IPS-18c (cell line): ENCODE measurements around the gene MYRF.

Source experiments
- H3K4me3 ChIP-seq: 2 replicates; pipeline ENCODE4 v1.7.0; 2013; ENCODE audit warnings: low read depth, mild to moderate bottlenecking, low read length, moderate library complexity; ENCODE audit not compliant: insufficient read depth
- H3K9me3 ChIP-seq: one replicate; pipeline ENCODE4 v1.6.1; 2013; ENCODE audit warnings: mild to moderate bottlenecking, low read length, moderate library complexity; ENCODE audit not compliant: control insufficient read depth, insufficient read depth

The MYRF gene

DNA sequence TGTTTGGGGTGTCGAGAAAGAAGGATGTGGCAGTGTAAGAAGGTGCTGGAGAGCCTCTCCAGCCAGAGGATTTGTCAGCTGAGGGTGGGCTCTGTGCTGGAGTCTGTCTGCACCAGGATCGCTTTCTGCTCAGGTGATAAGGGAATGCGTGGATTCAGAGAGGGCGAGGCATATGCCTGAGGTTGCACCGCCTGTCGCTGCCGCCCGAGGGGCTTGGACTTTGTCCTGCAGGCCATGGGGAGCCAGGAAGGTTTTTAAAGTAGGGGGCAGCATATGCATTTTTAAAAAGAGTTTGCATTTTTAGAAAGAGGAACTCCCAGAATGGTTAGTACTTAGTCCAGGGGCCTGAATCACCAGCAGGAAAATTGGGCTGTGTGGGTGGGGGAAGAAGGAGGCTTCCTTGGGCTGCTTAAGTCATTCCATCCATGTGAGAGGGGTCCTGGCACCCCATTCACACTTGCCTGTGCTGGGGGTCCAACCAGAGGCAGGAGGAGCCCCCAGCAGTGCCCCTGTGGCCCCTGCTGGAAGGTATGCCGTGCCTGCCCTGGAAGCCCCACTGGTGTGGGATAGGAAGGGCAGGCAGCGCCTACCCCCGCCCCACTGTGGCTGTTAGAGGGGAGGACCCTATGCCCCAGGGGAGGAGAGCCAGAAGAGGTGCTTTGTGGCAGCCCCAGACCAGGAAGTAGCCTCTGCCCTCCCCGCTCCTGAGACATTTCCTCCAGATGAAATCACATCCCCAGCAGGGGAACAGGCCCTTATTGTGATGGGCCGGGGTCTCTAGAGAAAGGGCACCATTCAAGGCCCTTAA lies 35.8 kb upstream of the MYRF start:
- Histone ChIP-seq H3K9me3 (no peaks in the 10 kb centered on the region), H3K4me3 (no peak overlapping the region)

DNA sequence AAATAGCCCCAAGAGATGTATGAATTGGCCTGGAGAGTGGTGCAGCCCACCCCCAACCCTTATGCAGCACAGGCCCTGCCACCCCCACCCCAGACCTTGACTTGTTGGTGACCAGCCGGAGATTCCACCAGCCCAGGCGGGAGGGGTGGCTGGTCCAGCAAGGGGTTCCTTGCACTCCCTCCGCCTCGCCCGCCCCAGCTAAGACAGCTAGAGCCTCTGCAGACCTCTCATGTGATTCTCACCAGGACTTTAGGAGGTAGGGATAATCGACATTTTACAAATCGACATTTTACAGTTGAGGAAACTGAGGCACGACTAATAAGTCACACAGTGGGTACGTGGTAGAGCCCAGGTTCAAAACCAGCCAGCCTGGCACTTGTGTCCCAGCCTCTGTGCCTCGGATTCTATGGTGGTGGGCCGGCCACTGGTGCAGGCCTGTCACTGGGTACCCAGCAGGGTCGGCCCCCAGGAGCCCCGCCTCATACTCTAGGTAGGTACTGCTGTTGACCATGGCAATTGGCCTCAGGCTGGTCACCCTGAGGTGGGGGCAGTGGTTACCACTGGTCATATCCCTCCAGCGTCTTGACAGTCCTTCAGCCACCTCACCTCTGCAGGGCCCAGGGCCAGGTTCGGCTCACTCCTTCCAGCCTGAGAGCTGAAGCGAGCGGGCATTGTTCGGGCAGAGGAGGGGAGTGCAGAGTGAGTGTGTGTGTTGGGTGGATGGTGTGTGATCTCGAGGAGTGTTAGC lies 35.0 kb upstream of the MYRF start:
- Histone ChIP-seq H3K9me3 (no peaks in the 10 kb centered on the region), H3K4me3 (peak overlapping the region; percentile 0; the same call in 1 of the 2 replicates)

DNA sequence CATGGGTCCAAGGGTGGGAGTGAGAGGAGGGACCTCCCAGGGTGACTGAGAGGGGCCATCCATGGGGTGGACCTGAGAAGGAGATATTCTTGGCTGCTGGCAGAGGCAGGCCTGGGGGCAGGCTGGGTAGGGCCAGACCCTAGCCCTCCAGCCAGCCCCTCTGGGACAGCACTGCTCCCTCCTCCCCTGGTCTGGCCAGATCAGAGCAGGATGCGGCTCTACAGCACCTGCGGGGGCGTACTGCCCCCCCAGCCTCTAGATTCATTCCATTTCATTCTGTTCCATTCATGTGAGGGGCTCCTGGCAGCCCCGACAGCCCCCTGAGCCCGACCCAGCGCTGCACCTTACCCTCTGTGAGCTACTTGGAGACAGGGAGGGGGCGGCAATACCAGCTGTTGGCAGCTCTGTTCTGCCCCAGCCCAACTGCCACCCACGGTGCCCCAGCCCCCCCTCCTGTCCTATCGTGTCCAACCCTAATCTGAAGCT lies 34.3 kb upstream of the MYRF start:
- Histone ChIP-seq H3K4me3 (peak overlapping the region; percentile 0; the same call in 1 of the 2 replicates), H3K9me3 (no peaks in the 10 kb centered on the region)

DNA sequence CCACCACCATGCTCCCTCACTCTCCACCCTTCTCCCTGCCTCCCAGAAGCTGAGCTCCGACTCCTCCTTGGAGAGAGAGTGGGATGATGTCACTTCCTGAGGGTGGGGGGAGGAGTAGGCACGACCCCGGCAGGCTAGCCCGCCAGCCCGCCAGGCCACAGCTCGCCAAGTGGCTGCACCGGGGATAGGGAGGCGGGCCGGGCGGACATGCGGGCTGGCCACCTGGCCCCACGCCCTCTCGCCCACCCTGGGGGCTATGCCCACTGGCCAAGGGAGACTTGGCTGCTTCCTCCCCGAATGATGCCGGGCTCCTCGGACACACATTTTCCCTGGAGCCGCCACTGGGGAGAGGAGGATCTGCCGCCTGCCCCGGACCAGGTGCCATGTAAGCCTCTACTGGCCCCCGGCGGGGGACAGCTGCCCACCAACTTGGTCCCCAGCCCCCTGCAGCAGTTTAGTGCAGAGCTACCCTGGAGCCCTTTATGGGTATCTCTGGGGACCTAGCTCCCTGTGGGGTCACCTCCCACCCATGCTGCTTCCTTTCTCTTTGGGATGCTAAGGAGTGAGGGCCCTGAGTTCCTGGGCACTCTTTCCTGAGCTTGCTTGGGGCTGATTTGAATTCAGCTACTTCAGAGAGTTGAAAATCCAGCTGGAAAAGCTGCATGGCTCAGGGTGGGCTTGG lies 33.7 kb upstream of the MYRF start:
- H3K4me3 ChIP-seq = peak overlapping the region; percentile 47

DNA sequence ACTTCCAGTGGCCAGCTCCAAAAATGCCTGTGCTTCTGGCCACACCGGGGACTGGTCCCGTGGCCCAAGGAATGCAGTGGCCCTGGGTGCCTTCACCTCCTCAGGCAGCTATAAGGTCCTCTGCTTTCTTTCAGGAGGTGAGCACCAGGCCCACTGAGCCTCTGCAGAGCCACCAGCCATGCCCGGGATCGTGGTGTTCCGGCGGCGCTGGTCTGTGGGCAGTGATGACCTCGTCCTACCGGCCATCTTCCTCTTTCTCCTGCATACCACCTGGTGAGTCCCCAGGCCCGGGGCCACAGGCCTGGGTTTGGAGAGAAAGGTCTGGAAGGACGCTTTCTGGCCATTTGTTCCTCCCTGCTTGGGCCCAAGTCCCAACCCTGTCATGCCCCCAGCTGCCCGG lies 32.5 kb upstream of the MYRF start:
- Histone ChIP-seq H3K4me3 (no peak overlapping the region), H3K9me3 (peaks cover 3% of the 10 kb centered on the region)

More for the DNA sequence above, 33.7 kb upstream of the MYRF start:
- no peaks in the 10 kb centered on the region for H3K9me3 ChIP-seq

DNA sequence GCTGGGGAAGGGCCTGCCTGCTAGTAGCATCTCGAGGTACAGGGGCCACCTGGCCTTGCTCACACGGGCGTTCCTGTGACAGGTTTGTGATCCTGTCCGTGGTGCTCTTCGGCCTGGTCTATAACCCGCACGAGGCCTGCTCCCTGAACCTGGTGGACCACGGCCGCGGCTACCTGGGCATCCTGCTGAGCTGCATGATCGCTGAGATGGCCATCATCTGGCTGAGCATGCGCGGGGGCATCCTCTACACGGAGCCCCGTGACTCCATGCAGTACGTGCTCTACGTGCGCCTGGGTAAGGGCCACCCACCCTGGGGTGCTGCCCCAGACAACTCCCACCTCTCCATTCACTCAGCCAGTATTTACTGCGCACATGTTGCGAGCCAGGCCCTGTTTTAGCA lies 31.8 kb upstream of the MYRF start:
- Histone ChIP-seq H3K4me3 (no peak overlapping the region), H3K9me3 (peaks cover 3% of the 10 kb centered on the region)

DNA sequence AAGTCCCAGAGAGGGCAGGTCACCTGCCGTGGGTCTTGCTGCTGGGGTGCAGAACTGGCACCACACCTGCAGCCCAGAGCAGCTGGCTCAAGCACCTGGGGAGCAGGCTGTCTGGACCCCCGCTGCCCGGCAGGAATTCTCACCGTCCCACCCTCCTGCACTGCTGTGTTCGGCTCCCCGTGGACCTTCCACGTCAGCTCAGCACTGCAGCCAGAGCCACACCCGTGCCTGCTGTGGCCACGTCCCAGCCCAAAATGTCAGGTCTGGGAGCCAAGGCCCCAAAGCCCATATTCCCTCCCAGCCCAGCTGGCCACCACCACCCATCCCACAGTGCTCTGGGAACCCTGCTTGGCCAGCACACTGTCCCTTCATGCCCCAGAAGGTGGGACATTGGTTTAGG lies 28.0 kb upstream of the MYRF start:
- H3K4me3 ChIP-seq = no peak overlapping the region
- H3K9me3 ChIP-seq = peaks cover 3% of the 10 kb centered on the region

DNA sequence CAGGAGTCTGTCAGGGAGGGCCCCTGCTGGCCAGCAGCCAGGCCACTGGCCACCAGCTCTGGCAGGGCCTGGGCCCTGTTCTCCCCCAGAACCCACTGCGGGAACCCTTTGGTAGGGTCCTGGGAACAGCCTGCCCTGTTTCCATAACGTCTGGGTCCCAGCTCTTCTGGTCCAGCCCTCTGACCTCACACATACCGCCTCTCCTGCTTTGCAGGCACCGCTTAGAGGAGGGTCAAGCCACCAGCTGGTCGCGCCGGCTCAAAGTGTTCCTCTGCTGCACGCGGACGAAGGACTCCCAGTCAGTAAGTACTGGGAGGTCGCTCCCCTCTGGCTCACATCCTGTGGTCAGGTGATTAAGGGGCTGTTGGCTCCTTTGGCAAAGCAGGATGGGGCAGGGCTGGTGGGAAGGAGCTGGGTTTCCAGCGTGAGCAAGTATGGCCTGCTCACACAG lies 26.6 kb upstream of the MYRF start:
- no peak overlapping the region for H3K4me3 ChIP-seq
- peaks cover 3% of the 10 kb centered on the region for H3K9me3 ChIP-seq

DNA sequence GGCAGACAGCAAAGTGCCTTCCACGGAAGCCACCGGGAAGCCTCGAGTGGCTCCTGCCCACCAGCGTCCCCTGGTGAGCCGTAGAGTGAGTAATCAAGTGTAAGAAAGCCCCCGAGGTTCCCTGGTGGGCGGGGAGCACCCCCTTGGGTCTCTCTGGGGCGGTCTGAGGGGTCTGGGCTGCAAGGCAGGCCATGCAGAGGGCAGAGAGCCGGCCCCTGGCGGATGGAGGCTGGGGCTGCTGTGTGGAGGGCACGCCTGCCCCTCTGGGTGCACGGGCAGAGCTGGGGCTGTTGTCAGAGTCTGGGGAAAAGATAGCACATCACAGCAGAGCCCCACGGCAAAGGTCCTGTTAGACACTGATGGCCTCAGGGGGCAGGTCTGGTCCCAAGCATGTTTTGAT lies 25.7 kb upstream of the MYRF start:
- Histone ChIP-seq H3K9me3 (peaks cover 3% of the 10 kb centered on the region), H3K4me3 (no peak overlapping the region)

DNA sequence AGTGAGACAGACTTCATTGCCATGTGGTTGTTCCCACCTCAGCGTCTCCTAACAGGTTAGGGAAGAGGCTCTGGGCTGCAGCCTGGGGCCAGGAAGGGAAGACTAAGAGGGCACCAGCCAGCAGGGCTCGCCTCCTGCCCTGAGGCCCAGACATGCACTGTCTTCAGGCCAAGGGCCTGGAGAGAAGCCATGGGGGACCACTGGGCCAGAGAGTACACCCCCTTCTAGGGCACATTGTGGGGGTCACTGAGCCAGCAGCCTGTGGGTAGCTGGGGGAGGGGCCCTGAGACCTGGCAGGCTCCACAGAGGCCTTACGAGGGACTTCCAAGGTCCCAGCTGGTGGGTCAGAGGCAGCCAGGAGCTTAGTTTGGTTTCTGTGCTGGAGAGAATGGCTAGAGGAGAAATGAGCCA lies 25.0 kb upstream of the MYRF start:
- Histone ChIP-seq H3K4me3 (no peak overlapping the region), H3K9me3 (peaks cover 3% of the 10 kb centered on the region)

DNA sequence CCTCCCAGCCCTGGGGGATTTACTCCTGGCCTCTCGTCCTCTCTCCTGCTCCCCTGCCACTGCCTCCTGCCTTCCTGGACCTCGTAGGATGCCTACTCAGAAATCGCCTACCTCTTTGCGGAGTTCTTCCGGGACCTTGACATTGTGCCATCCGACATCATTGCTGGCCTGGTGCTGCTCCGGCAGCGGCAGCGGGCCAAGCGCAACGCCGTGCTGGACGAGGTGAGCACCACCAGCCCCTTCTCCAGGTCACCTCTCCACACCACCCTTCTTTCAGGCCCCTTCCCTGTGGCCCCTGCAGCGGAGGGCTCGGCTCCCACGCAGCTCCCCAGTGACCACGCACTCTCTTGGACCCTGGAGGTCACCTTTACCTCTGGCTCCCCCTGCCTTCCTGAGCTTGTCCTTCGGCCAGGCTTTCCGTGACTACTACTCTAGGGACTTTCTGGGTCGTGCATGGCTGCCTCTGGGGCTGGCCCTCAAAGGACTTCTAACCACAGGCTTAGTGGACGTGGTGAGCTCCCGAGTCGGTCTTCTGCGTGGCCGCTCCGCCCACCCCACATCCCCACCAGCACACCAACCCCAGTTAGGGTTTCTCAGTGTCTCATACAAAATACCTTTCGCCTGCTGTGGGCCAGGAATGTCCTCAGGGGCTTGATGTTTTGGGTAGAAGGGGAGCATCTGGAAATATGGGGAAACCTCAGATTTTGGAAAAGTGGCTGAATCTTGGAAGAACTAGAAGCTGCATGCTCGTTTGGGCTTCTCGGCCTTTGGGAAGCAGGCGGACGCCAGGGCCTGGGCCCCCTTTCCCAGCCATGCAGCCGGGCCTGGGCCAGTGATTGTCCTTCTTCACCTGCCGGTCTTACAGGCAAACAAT lies 24.1 kb upstream of the MYRF start:
- H3K9me3 ChIP-seq = peaks cover 3% of the 10 kb centered on the region
- H3K4me3 ChIP-seq = no peak overlapping the region

DNA sequence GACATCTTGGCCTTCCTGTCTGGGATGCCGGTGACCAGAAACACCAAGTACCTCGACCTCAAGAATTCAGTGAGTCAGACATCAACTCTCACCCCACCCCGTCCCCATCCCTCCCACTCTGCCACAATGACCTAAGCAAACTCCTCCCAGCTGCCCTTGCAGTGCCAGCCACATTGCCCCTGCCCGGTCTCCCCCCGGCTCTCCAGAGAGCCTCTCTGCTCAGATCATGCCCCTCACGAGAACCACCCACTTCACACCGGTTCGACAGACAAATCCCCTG lies 23.6 kb upstream of the MYRF start:
- Histone ChIP-seq H3K9me3 (peaks cover 3% of the 10 kb centered on the region), H3K4me3 (no peak overlapping the region)

DNA sequence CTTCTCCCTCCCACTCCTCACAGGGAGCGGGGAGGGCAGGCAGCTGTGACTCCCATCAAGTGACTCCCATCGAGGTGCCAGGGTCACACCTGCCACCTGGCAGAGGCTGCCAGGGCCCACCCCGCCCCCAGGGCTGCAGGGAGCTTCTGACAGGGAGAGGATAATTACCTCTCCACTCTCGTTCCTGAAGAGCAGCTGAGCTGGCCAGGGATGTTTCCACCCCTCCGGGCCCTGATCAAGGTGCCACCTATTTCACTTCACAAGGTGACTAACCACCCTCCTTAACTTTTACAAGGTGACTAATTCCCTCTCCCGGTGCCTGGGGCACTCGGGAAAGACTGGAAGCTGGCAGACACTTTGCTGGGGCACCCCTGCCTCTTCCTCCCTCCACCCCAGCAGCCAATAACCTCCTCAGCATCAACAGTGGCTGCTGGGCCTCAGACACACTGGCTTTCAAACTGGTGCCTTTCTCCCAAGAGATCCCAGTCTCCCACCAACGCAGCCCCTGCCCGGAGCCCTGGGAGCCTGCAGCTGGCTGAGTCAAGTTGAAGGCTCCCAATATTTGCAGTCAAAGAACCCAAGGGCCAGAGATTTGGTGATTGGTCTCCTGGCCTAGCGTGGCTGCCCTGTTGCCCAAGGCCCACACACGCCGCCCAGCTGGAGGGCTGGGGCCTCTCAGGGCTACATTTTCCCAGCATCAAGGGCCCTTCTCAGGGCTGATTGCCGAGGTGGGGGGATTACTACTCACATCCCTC lies 22.0 kb upstream of the MYRF start:
- H3K9me3 ChIP-seq = no peaks in the 10 kb centered on the region
- no peak overlapping the region for H3K4me3 ChIP-seq

DNA sequence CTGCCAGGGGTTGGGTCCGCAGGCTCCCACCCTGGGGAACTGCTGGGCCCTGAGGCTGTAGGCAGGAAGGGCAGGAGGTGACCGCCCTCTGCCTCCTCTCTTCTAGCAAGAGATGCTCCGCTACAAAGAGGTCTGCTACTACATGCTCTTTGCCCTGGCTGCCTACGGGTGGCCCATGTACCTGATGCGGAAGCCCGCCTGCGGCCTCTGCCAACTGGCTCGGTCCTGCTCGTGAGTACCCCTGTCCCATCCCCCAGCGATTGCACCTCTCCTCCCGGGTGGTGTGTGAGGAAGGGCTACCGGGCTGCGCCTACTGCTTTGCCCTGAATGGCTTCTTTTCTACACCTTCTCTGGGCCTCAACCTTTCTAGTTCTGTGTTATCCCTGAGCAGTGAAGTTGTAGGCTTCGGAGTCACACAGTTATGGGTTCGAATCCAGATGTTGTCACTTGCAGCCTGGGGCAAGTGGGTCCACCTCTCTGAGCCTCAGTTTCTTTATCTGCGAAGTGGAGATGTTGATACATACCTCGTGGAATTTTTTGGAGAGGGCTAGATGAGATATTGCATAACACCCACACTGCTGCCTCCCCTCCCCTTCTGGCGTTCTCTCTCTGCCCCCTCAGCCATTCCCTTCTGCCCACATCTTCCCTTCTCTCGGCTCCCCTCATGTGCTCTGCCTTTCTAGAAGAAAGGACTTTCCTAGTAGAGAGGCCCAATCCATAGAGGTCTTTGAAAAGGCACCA lies 21.1 kb upstream of the MYRF start:
- H3K4me3 ChIP-seq = no peak overlapping the region

DNA sequence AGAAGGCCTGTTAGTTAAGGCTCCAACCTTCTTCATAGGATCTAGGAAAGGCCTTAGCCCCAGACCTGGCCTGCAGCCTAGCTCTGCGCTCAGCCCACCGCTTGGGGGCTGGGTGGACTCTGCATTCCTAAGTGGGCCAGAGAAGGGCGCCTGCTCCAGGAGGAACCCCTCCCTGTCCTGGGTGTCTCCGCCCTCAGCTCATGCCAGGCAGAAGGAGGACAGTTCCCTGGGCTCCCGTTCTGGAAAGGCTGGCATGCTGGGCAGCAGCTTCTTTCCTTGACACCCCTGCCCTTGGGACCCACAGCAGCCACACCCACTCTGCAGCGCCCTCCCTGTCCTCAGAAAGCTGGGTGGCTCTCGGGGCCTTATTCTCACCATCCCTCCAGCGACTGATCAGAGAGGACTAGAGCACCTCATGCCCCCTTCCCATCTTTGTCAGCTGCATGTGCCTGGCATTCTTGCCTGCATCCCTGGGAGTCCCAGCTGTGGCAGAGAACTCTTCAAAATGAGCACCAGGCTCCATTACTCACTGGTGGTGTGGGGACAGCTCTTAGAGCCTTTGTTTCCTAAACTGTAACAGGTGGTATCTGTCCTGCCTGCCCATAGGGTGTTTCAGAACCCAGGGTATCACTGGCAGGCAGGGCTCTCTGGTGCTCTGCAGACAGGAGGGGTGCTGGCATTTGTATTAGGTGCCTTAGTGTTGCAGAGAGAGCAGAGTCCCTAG lies 20.3 kb upstream of the MYRF start:
- no peak overlapping the region for H3K4me3 ChIP-seq
- H3K9me3 ChIP-seq = no peaks in the 10 kb centered on the region

More for the DNA sequence above, 21.1 kb upstream of the MYRF start:
- H3K9me3 ChIP-seq = no peaks in the 10 kb centered on the region
